ENCODE data around the gene AGR2. TPM values are rescaled to one million over a fixed set of nuclear protein-coding genes. Genes with fewer than 3 reads are reported as not detected.
"Not testable (repeated sequence)": the region's sequence is repeated elsewhere in the genome, so short reads cannot be mapped to it uniquely, and the experiment has no call there.

AGR2 gene
- not detected for polyA plus RNA-seq

DNA sequence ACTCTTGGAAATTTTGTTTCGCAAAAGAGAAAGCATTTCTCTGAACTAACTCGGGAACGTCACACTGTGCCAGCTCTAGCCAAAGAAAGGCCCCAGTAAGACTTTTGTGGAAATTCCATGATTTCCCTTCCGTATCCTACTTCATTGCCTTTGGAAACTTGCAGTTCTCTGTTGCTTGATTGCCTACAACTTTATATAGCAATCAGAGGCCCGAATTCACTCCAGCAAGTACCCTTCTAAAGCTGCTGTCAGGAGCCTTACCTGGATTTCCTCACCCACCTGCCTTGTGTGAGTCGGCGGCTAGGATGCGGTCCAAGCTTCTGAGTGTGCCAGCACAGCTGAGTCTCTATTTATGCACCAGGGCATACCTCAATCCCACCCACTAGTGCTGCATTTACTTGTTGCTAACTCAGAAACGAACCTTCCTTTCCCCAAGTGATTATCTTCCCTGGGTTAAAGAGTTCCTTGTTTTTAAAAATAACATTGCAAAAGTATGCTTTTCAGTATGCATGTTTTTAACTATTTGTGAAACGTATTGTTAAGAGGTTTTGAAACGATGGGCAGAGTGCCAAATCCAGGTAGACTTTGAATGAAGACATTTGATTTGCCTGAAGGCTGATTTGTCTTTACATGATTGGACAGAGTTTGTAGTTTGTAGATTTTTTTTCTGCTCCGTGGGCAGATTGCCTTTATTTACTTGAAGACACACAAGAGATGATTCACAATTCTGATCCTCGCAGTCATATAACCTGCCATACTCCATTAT lies at the start of gene AGR2:
Gene AGR2 (minus strand): TSS at position 326 of the 766 bp plus-strand sequence. CDS start 3,203 bp downstream, outside the sequence.
- H3K4me3 Mint-ChIP-seq, result no peak within 1 kb of the TSS
- H3K27ac Mint-ChIP-seq, result no peak within 1 kb of the TSS
- H3K27me3 Mint-ChIP-seq (ENCODE audit: low read depth in 3 of 3), result peaks cover 0 to 7% (median 0%) of the 10 kb centered on the region in 3 donors
- H3K4me1 Mint-ChIP-seq, result no peaks in the 10 kb centered on the region
- DNase-seq, result no peak
- H3K36me3 Mint-ChIP-seq, result no peaks in the 10 kb centered on the region
- no peaks in the 10 kb centered on the region for H3K9me3 Mint-ChIP-seq

DNA sequence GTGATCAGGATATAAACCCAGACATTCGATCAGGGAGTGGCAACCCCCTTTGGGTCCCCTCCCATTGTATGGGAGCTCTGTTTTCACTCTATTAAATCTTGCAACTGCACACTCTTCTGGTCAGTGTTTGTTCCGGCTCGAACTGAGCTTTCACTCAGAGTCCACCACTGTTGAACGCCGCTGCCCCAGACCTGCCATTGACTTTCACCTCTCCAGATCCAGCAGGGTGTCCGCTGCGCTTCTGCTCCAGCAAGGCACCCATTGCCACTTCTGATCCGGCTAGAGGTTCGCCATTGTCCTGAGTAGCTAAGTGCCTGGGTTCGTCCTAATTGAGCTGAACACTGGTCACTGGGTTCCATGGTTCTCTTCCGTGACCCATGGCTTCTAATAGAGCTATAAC lies 48.4 kb upstream of the AGR2 start:
- H3K4me1 Mint-ChIP-seq; H3K27me3 Mint-ChIP-seq (ENCODE audit: low read depth in 3 of 3): not testable (repeated sequence)

DNA sequence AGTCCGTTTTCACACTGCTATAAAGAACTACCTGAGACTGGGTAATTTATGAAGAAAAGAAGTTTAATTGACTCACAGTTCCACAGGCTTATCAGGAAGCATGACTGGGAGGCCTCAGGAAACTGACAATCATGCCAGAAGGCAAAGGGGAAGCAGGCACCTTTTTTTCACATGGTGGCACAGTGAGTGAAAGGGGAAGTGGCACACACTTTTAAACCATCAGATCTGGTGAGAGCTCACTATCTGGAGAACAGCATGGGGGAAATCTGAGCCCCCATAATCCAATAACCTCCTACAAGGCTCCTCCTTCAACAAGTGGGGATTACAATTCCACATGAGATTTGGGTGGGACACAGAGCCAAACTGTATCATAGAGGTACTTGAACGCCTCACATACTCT lies 47.0 kb upstream of the AGR2 start:
- H3K27me3 Mint-ChIP-seq (ENCODE audit: low read depth in 3 of 3), result peaks cover 1 to 6% (median 2%) of the 10 kb centered on the region in 3 donors
- H3K4me3 Mint-ChIP-seq, result no peak overlapping the region
- no peak for DNase-seq

More for the DNA sequence above, 48.4 kb upstream of the AGR2 start:
- not testable (repeated sequence) for H3K4me3 Mint-ChIP-seq, H3K36me3 Mint-ChIP-seq, DNase-seq, H3K27ac Mint-ChIP-seq, H3K9me3 Mint-ChIP-seq

DNA sequence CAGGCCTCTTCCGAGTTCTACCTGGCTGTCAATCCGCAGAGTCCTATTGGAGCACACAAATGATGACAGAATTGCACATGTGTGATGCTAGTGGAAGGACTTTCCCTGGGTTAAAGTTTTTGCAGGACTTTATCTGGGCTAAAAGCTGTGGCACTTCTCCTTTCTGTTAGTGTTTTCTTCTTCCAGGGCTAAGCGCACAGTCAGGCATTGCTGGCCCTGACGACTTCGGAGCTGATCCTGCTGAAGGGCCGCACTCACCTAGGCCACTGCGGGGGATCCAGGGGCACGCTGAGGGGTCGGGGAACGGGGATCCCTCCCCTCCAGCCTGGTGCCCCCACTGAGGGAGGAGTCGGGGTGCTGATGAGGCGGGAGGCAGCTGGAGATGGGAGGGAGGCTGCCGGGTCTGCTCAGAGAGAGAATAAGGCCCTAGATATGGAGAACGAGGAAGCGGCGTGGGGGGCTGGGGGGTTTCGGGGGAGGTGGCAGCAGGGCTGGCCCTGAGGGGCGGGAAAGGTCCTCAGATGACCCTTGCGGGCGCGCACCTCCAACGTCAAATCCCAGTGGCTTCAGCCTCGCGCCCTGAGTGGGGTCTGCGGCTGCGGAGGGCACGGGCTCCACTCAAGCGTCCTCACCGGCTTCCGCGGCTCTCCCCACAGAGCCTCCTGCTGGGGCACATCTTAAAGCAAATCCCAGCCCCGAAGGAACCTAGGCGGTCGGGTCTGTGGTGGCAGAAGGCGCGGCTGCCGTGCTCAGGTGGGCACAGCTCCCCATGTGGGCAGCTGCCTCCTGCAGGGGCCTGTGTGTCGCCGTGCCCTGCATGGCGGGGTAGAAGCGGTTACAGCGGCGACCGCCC lies 46.0 kb upstream of the AGR2 start:
- no peaks in the 10 kb centered on the region for H3K9me3 Mint-ChIP-seq
- no peak overlapping the region for H3K27ac Mint-ChIP-seq
- H3K4me1 Mint-ChIP-seq, result peaks cover 0 to 1% of the 10 kb centered on the region in 2 donors
- DNase-seq, result peak in 1 of 3 donors; percentile 2
- no peaks in the 10 kb centered on the region for H3K36me3 Mint-ChIP-seq
- peak overlapping the region in 4 of 5 donors; percentile 13 to 59 (median 40) for H3K4me3 Mint-ChIP-seq
- peaks cover 1 to 6% (median 2%) of the 10 kb centered on the region in 3 donors for H3K27me3 Mint-ChIP-seq (ENCODE audit: low read depth in 3 of 3)

More for the DNA sequence above, 47.0 kb upstream of the AGR2 start:
- no peaks in the 10 kb centered on the region for H3K9me3 Mint-ChIP-seq
- no peak overlapping the region for H3K27ac Mint-ChIP-seq
- no peaks in the 10 kb centered on the region for H3K36me3 Mint-ChIP-seq
- H3K4me1 Mint-ChIP-seq, result peaks cover 0 to 1% of the 10 kb centered on the region in 2 donors

DNA sequence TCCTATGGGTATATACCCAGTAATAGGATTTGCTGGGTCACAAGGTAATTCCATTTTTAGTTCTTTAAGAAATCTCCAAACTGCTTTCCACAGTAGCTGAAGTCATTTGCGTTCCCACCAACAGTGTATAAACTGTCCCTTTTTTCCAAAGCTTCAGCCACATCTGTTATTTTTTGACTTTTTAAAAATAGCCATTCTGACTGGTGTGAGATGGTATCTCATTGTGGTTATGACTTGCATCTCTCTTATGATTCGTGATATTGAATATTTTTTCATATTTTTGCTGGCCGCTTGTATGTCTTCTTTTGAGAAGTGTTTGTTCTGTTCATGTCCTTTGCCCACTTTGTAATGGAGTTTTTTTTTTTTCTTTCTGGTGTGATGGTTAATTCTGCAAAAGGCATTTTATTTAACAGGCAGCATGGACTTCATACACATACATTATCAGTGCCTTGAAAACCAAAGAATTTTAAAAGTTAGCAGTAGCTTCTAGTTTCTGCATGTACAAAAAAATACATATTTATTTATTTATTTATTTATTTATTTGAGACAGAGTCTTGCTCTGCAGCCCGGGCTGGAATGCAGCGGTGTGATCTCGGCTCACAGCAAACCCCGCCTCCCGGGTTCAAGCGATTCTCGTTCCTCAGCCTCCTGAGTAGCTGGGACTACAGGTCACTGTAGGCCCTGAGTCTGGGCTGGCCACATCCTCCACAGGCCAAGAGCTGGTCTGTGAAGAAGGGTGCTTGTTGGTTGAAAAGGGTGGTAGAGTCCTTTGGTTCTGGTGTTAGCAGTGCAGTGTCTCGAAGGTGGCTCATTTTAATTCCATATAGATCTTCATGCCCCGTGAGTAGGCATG lies 44.7 kb upstream of the AGR2 start:
- Mint-ChIP-seq H3K36me3 (no peaks in the 10 kb centered on the region), H3K4me3 (no peak overlapping the region), H3K27me3 (ENCODE audit: low read depth in 3 of 3) (peaks cover 1 to 7% (median 2%) of the 10 kb centered on the region in 3 donors), H3K9me3 (no peaks in the 10 kb centered on the region), H3K4me1 (peaks cover 0 to 1% of the 10 kb centered on the region in 2 donors), H3K27ac (no peak overlapping the region)
- DNase-seq, result no peak

DNA sequence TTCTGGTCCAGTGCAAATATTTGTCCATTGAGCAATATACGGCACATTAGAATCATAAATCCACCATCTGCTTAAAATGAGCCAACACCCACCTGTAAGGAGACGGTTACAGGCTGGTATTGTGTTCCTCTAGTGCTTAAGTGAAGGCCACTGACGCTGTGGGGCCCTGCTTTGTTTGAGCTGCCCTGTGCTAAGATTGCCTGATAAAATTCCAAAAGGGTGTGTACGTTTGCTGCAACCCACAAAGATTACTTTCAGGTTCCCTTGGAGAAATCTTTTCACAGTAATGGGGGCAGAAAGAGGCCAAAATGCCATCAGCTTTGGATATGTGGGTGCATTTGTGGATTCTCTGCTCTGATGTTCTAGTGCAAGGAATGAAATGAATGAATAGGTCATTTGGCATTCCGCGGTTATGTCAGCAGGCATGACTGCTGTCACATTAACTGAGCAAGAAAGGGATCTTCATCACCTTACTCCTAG lies 42.6 kb upstream of the AGR2 start:
- H3K4me1 Mint-ChIP-seq, result peaks cover 0 to 1% of the 10 kb centered on the region in 2 donors
- no peak overlapping the region for H3K27ac Mint-ChIP-seq
- no peaks in the 10 kb centered on the region for H3K9me3 Mint-ChIP-seq
- peaks cover 1 to 13% (median 2%) of the 10 kb centered on the region in 3 donors for H3K27me3 Mint-ChIP-seq (ENCODE audit: low read depth in 3 of 3)
- no peak overlapping the region for H3K4me3 Mint-ChIP-seq
- DNase-seq, result no peak
- no peaks in the 10 kb centered on the region for H3K36me3 Mint-ChIP-seq

DNA sequence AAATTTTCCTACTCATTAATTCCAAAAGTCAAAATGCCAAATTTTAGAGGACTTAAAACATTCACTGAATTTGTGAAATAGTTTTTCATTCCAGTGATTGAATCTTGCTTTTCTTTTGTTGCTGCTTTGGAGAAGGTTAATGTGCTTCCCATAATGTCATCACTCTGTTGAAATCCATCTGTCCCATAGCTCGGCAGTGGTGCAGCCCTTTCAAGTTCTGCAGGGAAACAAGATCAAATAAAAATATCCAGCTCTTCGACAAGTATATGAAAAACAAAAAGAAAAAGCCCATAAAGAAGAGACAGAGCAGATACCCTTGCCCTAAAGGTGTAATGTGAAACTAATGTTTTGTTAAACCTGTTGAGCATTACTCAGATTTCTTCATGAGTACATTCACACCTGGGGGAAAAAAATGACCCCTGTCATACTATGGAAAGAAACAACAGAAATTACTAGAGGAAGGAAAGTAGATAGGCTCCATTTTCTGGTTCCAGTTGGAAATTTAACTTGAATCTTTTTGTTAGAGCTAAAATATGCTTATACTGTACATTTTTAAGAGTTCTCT lies 41.9 kb upstream of the AGR2 start:
- no peaks in the 10 kb centered on the region for H3K36me3 Mint-ChIP-seq
- H3K9me3 Mint-ChIP-seq, result no peaks in the 10 kb centered on the region
- H3K27me3 Mint-ChIP-seq (ENCODE audit: low read depth in 3 of 3), result peaks cover 1 to 13% (median 2%) of the 10 kb centered on the region in 3 donors
- no peak overlapping the region for H3K4me3 Mint-ChIP-seq
- no peak for DNase-seq
- no peak overlapping the region for H3K27ac Mint-ChIP-seq
- H3K4me1 Mint-ChIP-seq, result peaks cover 0 to 1% of the 10 kb centered on the region in 2 donors

DNA sequence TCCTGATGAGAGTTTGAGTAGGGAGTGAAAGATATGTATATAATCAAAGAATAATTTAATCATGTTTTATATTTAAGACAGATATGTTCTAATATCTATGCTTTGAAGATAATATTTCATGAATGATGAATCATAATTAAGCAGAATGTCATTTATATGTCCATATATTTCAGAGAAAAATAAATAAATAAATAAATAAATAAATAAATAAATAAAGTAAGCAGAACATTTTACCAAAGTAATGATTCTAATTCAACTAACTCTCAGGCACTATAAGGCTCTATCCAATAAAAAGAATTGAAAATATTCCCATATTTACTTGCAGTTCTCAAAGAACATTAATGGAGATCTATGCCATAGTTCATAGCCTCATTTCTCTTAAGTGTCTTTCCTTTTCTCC lies 40.9 kb upstream of the AGR2 start:
- Mint-ChIP-seq H3K27me3 (ENCODE audit: low read depth in 3 of 3) (peaks cover 2 to 13% (median 6%) of the 10 kb centered on the region in 3 donors), H3K4me3 (no peak overlapping the region), H3K27ac (no peak overlapping the region)

DNA sequence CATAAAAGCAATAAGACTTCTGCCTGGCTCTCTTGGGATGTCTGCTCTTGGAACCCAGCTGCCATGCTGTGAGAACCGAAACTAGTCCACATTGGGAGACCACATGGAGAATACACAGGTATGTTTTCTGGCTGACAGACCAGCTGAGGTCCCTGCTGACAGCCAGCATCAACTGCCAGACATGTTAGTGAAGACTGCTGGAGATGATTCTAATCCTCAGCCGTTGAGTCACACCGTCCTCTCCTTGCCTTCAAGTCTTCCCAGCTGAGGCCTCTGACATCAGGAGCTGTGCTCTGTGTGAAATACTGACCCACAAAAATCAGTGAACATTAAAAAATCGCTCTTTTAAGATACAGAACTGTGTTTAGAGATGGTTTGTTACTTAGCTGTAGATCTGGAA lies 36.9 kb upstream of the AGR2 start:
- H3K4me3 Mint-ChIP-seq, result no peak overlapping the region
- H3K27me3 Mint-ChIP-seq (ENCODE audit: low read depth in 3 of 3), result peaks cover 3 to 10% (median 4%) of the 10 kb centered on the region in 3 donors
- H3K9me3 Mint-ChIP-seq, result peaks cover 0 to 2% (median 0%) of the 10 kb centered on the region in 6 donors
- no peak overlapping the region for H3K27ac Mint-ChIP-seq
- no peak for DNase-seq
- no peaks in the 10 kb centered on the region for H3K4me1 Mint-ChIP-seq
- no peaks in the 10 kb centered on the region for H3K36me3 Mint-ChIP-seq

More for the DNA sequence above, 40.9 kb upstream of the AGR2 start:
- Mint-ChIP-seq H3K36me3 (no peaks in the 10 kb centered on the region), H3K4me1 (no peaks in the 10 kb centered on the region), H3K9me3 (peaks cover 0 to 2% (median 0%) of the 10 kb centered on the region in 6 donors)
- no peak for DNase-seq

DNA sequence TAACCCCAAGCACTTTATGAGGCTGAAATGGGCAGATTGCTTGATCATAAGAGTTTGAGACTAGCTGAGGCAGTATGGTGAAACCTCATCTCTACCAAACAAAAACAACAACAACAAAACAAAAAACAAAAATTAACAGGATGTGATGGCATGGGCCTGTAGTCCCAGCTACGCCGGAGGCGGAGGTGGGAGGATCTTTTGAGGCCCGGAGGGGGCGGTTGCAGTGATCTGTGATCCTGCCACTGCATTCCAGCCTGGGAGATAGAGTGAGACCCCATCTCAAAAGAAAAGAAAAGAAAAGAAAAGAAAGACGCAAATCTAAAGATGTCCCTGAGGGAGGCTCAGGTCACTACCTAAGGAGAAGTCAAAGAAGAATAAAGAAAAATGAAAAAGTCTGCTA lies 35.3 kb upstream of the AGR2 start:
- no peak for DNase-seq
- Mint-ChIP-seq H3K27me3 (ENCODE audit: low read depth in 3 of 3) (peaks cover 6 to 7% (median 7%) of the 10 kb centered on the region in 3 donors), H3K36me3 (no peaks in the 10 kb centered on the region), H3K4me1 (no peaks in the 10 kb centered on the region), H3K4me3 (no peak overlapping the region), H3K27ac (no peak overlapping the region), H3K9me3 (peaks cover 0 to 2% (median 0%) of the 10 kb centered on the region in 6 donors)

DNA sequence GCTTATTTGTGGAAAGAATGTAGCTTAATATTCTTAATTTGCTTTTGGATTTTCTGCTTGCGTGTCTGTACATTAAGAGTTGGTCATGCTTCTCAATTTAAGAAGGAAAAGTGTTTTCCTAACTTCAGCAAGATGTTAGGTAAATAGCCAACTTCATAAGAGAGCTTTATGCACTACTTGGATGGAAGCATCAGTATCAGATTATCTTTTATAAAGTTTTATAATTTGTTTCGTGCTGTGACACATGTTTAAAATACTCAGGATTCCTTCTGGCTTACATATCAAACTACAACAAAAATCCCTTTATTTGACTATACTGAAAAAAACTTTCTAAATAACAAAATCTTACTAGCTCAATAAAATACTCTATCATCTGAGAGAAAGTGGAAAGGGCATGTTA lies 34.8 kb upstream of the AGR2 start:
- no peak overlapping the region for H3K27ac Mint-ChIP-seq
- H3K9me3 Mint-ChIP-seq, result peaks cover 0 to 2% (median 0%) of the 10 kb centered on the region in 6 donors
- H3K27me3 Mint-ChIP-seq (ENCODE audit: low read depth in 3 of 3), result peaks cover 6 to 7% (median 7%) of the 10 kb centered on the region in 3 donors
- no peak overlapping the region for H3K4me3 Mint-ChIP-seq
- no peaks in the 10 kb centered on the region for H3K36me3 Mint-ChIP-seq
- DNase-seq, result no peak
- no peaks in the 10 kb centered on the region for H3K4me1 Mint-ChIP-seq

DNA sequence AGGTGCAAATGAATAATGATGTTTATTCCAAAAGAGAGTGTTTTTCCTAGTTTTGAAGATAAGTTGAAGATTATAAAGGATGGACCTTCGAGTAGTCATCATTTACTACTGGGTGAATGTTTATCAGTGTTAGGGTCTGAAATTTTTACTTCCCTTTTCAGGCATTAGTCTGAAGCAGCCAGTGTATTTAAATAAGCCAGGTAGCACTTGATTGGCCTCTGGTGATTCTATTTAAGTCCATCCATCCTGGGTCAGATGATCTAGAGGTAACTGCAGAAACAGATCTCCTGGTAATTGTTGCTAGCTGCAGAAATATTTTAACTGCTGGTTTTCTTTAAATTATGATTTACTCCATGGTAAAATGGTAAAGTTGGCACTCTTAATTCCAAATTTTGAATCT lies 34.1 kb upstream of the AGR2 start:
- DNase-seq, result no peak
- no peaks in the 10 kb centered on the region for H3K36me3 Mint-ChIP-seq
- peaks cover 0 to 2% (median 0%) of the 10 kb centered on the region in 6 donors for H3K9me3 Mint-ChIP-seq
- no peak overlapping the region for H3K4me3 Mint-ChIP-seq
- no peak overlapping the region for H3K27ac Mint-ChIP-seq
- H3K4me1 Mint-ChIP-seq, result no peaks in the 10 kb centered on the region
- H3K27me3 Mint-ChIP-seq (ENCODE audit: low read depth in 3 of 3), result peaks cover 0 to 7% (median 6%) of the 10 kb centered on the region in 3 donors

DNA sequence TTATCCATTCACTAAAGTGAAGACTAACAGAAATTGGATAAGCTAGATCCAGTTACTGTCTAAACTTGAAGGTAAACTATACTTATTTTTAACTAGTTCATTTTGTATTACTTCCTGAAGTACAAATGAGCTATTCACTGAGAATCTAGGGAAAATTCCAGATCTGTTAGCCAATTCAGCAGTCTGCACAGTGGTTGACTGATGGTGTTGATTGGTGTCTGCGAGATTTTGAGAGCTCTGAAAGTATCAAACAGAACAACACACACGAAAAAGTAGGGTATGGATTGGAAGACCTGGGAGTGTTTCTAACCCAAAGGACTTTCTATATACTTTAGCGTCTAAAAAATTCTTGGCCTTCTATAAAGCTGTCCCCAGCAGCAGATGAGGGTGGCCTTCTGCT lies 33.6 kb upstream of the AGR2 start:
- Mint-ChIP-seq H3K27ac (no peak overlapping the region), H3K36me3 (no peaks in the 10 kb centered on the region), H3K27me3 (ENCODE audit: low read depth in 3 of 3) (peaks cover 0 to 7% (median 6%) of the 10 kb centered on the region in 3 donors), H3K4me1 (no peaks in the 10 kb centered on the region), H3K9me3 (peaks cover 0 to 2% (median 0%) of the 10 kb centered on the region in 6 donors), H3K4me3 (no peak overlapping the region)
- DNase-seq, result no peak

Measured in immature natural killer cell (primary cell).